GM12873 (cell line): ENCODE data around the gene RBPMS2.

Experiments
- TF ChIP-seq, protein P1 (sequence below): IDR thresholded peaks from 2 replicates; pipeline ENCODE4 v1.5.1; 2012; ENCODE audit warnings: low read depth, mild to moderate bottlenecking, moderate library complexity, low read length, control low read depth; ENCODE audit not compliant: insufficient read depth; ENCODE audit errors: missing control alignments

RBPMS2 gene

DNA sequence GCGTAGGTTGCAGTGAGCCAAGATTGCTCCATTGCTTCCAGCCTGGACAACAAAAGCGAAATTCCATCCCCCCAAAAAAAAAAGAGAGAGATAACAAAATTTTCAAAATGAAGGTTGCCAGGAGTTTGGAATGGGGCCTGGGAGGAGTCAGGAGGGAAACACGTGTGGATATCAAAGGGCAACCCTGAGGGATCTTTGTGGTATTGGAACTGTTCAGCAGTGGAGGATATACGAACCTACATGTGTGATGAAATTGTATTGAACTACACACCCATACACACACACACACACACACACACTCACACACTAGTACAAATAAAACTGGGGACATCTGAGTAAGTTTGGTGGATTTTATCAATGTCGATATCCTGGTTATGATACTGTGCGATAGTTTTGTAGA is 61.8 kb downstream of the RBPMS2 start:
- TF ChIP-seq, protein P1, sequence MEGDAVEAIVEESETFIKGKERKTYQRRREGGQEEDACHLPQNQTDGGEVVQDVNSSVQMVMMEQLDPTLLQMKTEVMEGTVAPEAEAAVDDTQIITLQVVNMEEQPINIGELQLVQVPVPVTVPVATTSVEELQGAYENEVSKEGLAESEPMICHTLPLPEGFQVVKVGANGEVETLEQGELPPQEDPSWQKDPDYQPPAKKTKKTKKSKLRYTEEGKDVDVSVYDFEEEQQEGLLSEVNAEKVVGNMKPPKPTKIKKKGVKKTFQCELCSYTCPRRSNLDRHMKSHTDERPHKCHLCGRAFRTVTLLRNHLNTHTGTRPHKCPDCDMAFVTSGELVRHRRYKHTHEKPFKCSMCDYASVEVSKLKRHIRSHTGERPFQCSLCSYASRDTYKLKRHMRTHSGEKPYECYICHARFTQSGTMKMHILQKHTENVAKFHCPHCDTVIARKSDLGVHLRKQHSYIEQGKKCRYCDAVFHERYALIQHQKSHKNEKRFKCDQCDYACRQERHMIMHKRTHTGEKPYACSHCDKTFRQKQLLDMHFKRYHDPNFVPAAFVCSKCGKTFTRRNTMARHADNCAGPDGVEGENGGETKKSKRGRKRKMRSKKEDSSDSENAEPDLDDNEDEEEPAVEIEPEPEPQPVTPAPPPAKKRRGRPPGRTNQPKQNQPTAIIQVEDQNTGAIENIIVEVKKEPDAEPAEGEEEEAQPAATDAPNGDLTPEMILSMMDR: no peak

DNA sequence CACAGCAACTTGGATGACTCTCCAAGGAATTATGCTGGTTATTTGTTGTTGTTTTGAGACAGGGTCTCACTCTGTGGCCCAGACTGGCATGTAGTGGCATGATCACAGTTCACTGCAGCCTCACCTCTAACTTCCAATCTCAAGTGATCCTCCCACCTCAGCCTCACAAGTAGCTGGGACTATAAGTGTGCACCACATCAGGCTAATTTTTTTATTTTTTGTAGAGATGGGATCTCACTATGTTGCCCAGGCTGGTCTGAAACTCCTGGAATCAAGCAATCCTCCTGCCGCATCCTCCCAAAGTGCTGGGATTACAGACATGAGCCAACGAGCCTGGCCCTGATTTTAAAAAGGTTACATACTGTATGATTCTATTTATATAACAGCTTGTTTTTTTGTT is 63.0 kb downstream of the RBPMS2 start:
- TF ChIP-seq, protein P1: no peak

DNA sequence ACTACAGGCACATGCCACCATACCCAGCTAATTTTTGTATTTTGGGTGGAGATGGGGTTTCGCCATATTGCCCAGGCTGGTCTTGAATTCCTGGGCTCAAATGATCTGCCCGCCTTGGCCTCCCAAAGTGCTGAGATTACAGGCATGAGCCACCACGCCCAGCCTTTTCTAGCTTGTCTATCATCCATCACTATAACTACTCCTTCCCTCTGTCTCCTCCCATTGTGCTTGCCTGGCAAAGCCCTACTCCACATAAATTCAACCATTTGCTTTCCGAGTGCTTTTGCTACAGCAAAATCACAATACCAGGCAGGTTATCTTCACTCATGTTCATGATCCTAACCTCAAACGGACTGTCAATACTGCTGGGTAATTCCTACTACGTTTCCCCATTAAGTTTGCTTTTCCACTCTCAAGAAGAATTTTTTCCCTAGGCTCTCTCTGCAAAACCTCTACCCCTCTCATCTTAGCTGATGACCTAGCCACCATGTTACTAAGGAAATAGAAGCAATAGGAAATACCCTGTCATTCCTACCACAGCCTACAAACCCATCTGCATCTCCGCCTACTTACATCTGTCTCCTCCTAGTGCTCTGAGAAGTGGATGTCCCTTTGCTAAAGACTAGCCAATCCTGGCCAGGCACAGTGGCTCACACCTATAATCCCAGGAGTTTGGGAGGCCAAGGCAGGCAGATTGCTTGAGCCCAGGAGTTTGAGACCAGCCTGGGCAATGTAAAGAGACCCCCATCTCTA is 64.5 kb downstream of the RBPMS2 start:
- TF ChIP-seq, protein P1: no peak

DNA sequence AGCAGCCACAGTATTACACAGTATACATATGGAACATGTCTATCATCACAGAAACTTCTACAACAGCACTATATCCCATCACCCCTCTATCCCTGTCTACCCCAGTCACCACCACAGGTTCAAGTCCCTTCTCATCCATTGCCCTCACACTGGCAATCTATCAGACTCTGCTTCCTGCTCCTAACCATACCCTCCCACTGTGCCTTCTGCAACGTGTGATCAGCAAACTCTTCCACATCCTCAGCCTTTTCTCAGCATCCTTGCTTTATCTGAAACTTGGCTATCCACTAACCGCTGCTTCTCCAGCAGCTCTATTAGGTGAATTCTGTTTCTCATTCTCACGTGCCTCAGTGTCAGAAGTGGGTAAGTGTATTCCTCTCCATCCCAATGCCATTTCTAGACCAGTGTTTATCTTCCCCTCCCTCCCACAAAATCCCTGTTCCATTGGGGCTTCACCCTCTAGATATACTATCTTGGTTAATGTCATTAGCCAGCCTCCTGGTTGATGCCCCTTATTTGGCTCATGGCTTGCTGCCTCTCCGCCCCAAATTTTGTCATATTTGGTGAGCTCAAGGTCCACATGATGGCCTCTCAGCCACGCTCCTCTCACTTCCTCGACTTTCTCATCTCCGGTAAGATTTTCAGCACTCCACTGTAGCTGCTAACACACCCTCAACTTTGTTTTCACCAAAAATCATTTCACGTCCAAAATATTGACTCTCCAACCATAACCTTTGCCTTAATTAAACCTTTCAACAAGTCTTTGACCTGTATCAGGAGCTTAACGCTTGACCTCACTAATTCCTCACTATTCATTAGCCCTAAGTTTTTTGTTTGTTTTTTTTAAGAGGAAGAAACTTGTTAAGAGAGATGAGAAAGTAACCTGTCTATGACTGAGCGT is 69.1 kb downstream of the RBPMS2 start:
- TF ChIP-seq, protein P1: no peak

DNA sequence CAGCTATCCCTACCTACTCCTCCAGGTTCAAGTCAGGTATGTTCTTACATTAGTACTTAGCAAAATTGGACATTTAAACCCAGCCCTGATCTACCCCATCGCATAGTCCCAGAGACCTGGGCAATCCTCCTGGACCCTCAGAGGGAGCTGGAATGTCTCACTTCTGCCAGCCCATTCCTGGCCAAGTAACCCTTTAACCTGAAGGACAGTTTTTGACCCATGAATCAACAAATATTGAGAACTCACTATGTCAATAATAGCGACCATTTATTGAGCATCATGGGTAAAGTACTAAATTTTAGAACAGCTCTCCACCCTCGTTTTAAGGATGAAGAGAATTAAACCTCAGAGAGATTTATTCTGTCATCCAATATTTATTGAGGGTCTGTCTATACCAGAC is 70.4 kb downstream of the RBPMS2 start:
- TF ChIP-seq, protein P1: no peak

DNA sequence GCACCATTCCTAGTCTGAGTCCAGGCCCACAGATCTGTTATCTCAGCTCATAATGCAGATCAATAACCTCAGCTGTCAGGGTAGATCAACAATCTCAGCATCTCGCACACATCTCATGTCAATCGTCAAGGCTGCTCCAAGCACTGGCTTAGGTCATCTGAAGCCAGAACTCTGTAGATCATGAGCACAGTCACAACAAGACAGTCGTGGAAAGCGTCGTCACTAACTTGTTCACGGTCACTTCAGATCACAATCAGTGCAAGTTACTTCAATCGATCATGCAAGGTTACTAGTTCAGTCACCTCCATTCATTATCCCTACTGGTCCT is 71.8 kb downstream of the RBPMS2 start:
- TF ChIP-seq, protein P1: no peak
